ENCODE results near the gene GARRE1.

GARRE1 gene

DNA sequence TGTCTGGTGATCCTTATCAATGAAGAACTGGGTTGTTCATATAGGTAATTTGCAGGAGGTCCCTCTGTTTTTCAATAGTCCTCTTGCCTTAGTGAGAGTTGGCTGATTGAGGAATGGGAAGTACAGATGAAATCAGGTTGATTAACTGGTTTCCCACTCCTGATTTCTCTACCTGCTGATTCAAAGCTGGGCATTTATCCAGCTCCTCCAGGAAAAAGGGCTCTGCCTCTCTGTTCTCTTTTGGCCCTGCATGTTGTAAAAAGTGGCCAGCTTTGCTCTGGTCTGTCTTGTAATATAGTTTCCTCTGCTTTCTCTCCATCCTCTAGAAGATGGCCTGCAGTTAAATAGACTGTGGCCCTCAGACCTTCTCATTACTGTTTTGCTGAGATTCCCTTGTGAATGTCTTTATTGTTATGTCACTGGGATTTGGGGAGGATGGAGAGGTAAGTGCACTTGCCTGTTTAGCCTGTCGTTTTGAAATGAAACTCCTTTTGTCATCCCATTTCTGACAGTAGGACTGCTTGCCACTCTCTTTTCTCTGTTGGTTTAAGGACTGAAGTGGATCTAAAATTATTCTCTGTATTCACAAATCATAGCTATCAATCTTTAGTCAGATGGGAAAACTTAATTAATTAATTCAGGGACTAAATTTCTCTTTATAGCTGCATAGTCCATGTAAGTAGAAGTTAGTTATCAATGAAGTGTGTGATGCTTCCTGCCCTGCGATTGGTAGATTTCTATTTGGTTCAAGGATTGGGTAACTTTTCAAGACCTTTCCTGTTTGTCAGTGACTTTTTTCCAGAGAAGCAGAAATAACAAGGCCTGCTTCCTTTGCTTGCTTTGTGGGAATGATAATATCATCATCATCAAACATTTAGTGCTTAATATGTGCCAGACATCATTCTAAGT lies 28.5 kb downstream of the GARRE1 start:
- TF ChIP-seq, protein P1, sequence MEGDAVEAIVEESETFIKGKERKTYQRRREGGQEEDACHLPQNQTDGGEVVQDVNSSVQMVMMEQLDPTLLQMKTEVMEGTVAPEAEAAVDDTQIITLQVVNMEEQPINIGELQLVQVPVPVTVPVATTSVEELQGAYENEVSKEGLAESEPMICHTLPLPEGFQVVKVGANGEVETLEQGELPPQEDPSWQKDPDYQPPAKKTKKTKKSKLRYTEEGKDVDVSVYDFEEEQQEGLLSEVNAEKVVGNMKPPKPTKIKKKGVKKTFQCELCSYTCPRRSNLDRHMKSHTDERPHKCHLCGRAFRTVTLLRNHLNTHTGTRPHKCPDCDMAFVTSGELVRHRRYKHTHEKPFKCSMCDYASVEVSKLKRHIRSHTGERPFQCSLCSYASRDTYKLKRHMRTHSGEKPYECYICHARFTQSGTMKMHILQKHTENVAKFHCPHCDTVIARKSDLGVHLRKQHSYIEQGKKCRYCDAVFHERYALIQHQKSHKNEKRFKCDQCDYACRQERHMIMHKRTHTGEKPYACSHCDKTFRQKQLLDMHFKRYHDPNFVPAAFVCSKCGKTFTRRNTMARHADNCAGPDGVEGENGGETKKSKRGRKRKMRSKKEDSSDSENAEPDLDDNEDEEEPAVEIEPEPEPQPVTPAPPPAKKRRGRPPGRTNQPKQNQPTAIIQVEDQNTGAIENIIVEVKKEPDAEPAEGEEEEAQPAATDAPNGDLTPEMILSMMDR (IDR thresholded peaks at IDR 0.05; ENCODE audit: poor library complexity, severe bottlenecking): no peak
- peak overlapping the region; percentile 27 for H3K27ac ChIP-seq (ENCODE audit: poor library complexity, severe bottlenecking)
- no peak overlapping the region for H3K4me3 ChIP-seq (ENCODE audit: severe bottlenecking)
- no peaks in the 10 kb centered on the region for H3K9me3 ChIP-seq (ENCODE audit: severe bottlenecking)
- peak; percentile 49; the same call in 2 of the 3 replicates for ATAC-seq (ENCODE audit: low read depth)
- H3K4me1 ChIP-seq (ENCODE audit: insufficient read depth, poor library complexity, severe bottlenecking): peaks cover 10% of the 10 kb centered on the region
- DNase-seq (ENCODE audit: low spot score): no peak
- no peaks in the 10 kb centered on the region for H3K27me3 ChIP-seq (ENCODE audit: insufficient read depth, poor library complexity, severe bottlenecking)
- peaks cover 3% of the 10 kb centered on the region; the same call in 1 of the 2 replicates for H3K36me3 ChIP-seq (ENCODE audit: low read depth)

DNA sequence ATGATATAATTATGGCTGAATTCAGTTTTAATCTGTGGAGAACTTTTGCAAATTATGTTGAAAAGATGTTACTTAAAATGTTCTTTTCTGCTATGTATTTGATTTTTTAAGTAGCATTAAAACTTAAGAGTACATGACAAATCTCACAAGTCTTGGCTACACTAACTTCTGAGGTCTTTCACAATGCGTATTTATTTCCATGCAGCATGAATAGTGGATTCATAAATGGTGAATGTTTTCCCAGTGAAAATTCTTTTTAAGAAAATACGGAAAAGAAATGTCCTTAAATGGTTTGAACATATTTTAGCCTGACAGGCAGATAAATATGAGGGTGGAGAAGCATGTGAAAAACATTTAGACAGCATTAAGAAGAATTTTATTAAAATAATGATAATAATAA lies 30.2 kb downstream of the GARRE1 start:
- H3K4me3 ChIP-seq (ENCODE audit: severe bottlenecking): no peak overlapping the region
- ATAC-seq (ENCODE audit: low read depth) (no peak), DNase-seq (ENCODE audit: low spot score) (no peak)
- H3K36me3 ChIP-seq (ENCODE audit: low read depth): peaks cover 3% of the 10 kb centered on the region; the same call in 1 of the 2 replicates
- TF ChIP-seq, protein P1 (IDR thresholded peaks at IDR 0.05; ENCODE audit: poor library complexity, severe bottlenecking): no peak
- no peaks in the 10 kb centered on the region for H3K27me3 ChIP-seq (ENCODE audit: insufficient read depth, poor library complexity, severe bottlenecking)
- no peak overlapping the region for H3K27ac ChIP-seq (ENCODE audit: poor library complexity, severe bottlenecking)
- H3K9me3 ChIP-seq (ENCODE audit: severe bottlenecking): no peaks in the 10 kb centered on the region
- H3K4me1 ChIP-seq (ENCODE audit: insufficient read depth, poor library complexity, severe bottlenecking): peaks cover 10% of the 10 kb centered on the region

DNA sequence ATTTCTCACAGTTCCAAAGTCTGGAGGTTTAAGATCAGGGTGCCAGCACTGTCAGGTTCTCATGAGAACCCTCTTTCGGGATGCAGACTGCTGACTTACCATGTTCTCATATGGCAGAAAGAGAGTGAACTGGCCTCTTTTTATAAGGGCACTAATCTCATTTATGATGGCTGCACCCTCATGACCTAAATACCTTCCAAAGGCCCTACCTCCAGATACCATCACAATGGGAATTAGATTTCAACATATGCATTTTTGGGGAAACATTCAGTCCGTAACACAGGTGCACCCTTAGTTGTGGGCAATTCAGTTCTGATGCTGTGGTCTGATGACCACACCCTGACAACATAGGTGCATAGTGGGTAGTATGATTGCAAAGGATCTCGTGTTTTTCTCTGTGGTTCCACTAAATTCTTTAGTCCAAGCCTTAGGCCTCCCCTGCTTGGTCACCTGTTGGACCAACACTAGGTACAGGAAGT lies 33.3 kb downstream of the GARRE1 start:
- TF ChIP-seq, protein P1 (IDR thresholded peaks at IDR 0.05; ENCODE audit: poor library complexity, severe bottlenecking): no peak
- no peaks in the 10 kb centered on the region for H3K27me3 ChIP-seq (ENCODE audit: insufficient read depth, poor library complexity, severe bottlenecking)
- H3K4me1 ChIP-seq (ENCODE audit: insufficient read depth, poor library complexity, severe bottlenecking): peaks cover 3% of the 10 kb centered on the region
- DNase-seq (ENCODE audit: low spot score) (no peak), ATAC-seq (ENCODE audit: low read depth) (no peak)
- no peak overlapping the region for H3K4me3 ChIP-seq (ENCODE audit: severe bottlenecking)
- H3K36me3 ChIP-seq (ENCODE audit: low read depth): peaks cover 3% of the 10 kb centered on the region; the same call in 1 of the 2 replicates
- no peak overlapping the region for H3K27ac ChIP-seq (ENCODE audit: poor library complexity, severe bottlenecking)
- no peaks in the 10 kb centered on the region for H3K9me3 ChIP-seq (ENCODE audit: severe bottlenecking)

DNA sequence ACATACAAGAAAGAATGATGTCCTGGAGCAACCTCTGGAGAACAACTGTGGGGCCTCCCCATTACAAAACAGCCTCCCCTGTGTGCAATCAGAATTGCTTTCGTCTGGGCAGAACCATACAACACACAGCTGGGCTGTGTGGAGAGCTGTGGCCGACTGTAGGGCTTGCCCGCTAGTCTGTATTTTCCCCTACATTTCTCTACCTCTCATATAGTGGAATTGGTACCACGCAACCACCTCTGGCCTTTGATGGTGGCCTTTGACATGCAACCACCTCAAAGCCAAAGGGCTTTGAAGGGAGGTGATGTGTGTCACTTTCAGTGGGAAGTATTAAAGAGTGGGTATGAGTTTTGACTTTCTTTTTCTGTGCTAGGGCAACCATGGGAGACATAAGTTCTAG lies 34.0 kb downstream of the GARRE1 start:
- ATAC-seq (ENCODE audit: low read depth) (no peak), DNase-seq (ENCODE audit: low spot score) (no peak)
- Histone ChIP-seq H3K27ac (ENCODE audit: poor library complexity, severe bottlenecking) (no peak overlapping the region), H3K36me3 (ENCODE audit: low read depth) (peaks cover 3% of the 10 kb centered on the region; the same call in 1 of the 2 replicates), H3K9me3 (ENCODE audit: severe bottlenecking) (no peaks in the 10 kb centered on the region), H3K4me1 (ENCODE audit: insufficient read depth, poor library complexity, severe bottlenecking) (no peaks in the 10 kb centered on the region), H3K4me3 (ENCODE audit: severe bottlenecking) (no peak overlapping the region), H3K27me3 (ENCODE audit: insufficient read depth, poor library complexity, severe bottlenecking) (no peaks in the 10 kb centered on the region)
- TF ChIP-seq, protein P1 (IDR thresholded peaks at IDR 0.05; ENCODE audit: poor library complexity, severe bottlenecking): no peak

DNA sequence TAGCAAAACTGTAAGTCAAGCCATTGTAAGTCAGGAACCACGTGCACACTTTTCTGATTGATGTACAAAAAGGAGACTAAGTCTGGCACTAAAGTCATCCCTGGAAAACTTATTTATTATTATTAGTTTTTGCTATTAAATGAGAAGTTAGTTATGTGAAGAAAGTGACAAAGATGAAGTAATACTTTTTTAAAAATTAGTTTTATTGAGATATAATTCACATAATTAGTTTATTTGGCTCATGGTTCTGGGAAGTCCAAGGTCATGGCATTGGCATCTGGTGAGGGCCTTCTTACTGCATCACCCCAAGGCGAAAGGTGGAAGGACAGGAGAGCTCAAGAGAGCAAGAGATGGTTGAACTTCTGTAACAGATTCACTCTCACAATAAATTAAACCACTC lies 36.9 kb downstream of the GARRE1 start:
- Histone ChIP-seq H3K36me3 (ENCODE audit: low read depth) (no peaks in the 10 kb centered on the region), H3K27ac (ENCODE audit: poor library complexity, severe bottlenecking) (no peak overlapping the region), H3K4me1 (ENCODE audit: insufficient read depth, poor library complexity, severe bottlenecking) (no peaks in the 10 kb centered on the region), H3K4me3 (ENCODE audit: severe bottlenecking) (no peak overlapping the region), H3K9me3 (ENCODE audit: severe bottlenecking) (no peaks in the 10 kb centered on the region), H3K27me3 (ENCODE audit: insufficient read depth, poor library complexity, severe bottlenecking) (no peaks in the 10 kb centered on the region)
- DNase-seq (ENCODE audit: low spot score) (no peak), ATAC-seq (ENCODE audit: low read depth) (no peak)
- TF ChIP-seq, protein P1 (IDR thresholded peaks at IDR 0.05; ENCODE audit: poor library complexity, severe bottlenecking): no peak
